ENCODE measurements around the gene UST.

Gene UST

DNA sequence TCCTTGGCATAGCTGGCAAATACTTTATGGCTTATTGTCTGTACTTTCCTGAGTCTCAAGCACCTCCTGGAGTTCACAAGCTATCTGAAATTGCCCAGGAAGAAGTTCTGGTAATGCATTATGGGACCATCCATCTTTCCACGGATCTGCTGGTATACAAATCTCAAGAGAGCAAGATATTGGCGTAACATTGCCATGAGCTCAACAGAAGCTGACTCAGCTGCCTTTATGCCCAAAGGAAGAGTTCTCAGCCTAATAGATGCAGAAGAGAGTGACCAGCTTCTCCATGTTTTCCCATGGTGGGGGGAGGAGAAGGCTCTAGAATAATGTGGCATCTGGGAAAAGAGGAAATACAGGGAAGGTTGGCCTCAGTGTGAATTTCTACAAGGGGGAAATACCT lies 78.7 kb downstream of the UST start:
- no peak overlapping the region for H3K4me3 ChIP-seq (ENCODE audit: extremely low read depth, insufficient read depth, low read length, poor library complexity, severe bottlenecking)
- no peak overlapping the region for H3K27ac ChIP-seq (ENCODE audit: low read depth, low read length, severe bottlenecking)
- no peaks in the 10 kb centered on the region for H3K36me3 ChIP-seq (ENCODE audit: control insufficient read depth, insufficient read depth, low read length)
- WGBS, 2 experiments (ENCODE audit: insufficient coverage in 2 of 2): 100% methylated on average over 2 of the region's 2 CpGs
- H3K9me3 ChIP-seq (ENCODE audit: control insufficient read depth, low read length): no peaks in the 10 kb centered on the region
- no peaks in the 10 kb centered on the region for H3K4me1 ChIP-seq (ENCODE audit: control insufficient read depth, insufficient read depth, low read length, poor library complexity, severe bottlenecking)

DNA sequence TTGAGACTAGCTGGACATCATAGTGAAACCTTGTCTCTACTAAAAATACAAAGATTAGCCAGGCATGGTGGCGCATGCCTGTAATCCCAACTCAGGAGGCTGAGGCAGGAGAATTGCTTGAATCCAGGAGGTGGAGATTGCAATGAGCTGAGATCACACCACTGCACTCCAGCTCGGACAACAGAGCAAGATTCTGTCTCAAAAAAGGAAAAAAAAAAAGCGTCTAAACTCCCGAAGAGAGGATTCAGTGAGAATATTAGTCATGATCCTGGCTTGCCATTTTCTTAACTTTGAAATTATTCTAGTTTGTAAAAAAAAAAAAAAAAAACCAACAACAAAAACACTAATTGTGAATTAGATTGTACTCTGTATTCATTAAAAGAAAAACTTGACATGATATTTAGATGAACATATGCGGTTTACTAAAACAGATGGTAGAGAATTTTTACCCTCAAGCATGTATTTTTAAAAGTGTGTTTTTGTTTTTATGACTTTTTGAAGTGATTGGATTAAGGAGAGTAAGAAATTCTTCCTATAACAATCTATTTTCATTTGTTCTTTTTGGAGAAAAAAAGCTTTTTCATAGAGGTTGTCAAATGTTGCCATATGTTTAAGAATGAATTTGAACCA lies 80.7 kb downstream of the UST start:
- Histone ChIP-seq H3K4me3 (ENCODE audit: extremely low read depth, insufficient read depth, low read length, poor library complexity, severe bottlenecking) (no peak overlapping the region), H3K36me3 (ENCODE audit: control insufficient read depth, insufficient read depth, low read length) (no peaks in the 10 kb centered on the region), H3K27ac (ENCODE audit: low read depth, low read length, severe bottlenecking) (no peak overlapping the region), H3K9me3 (ENCODE audit: control insufficient read depth, low read length) (no peaks in the 10 kb centered on the region), H3K4me1 (ENCODE audit: control insufficient read depth, insufficient read depth, low read length, poor library complexity, severe bottlenecking) (no peaks in the 10 kb centered on the region)
- WGBS, 2 experiments (ENCODE audit: insufficient coverage in 2 of 2): 83% methylated on average over 1 to 2 of the region's 5 CpGs

DNA sequence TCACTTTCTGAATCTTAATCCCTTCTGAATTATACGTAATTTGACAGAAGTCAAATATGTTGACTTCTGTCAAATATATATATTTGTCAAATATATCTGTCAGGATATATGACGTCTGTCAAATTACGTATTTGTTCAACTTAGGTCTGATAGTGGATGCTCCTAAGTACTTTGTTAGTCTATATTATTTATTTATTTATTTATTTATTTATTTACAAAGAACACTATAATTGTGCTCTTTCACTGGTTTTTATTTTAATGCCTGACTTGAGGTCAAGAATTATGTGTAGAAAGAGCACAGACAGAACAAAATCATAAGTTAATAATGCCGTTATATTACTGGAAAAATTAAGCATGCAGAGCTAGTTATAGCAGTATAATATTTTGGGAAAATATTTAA lies 81.2 kb downstream of the UST start:
- no peaks in the 10 kb centered on the region for H3K36me3 ChIP-seq (ENCODE audit: control insufficient read depth, insufficient read depth, low read length)
- no peak overlapping the region for H3K27ac ChIP-seq (ENCODE audit: low read depth, low read length, severe bottlenecking)
- H3K9me3 ChIP-seq (ENCODE audit: control insufficient read depth, low read length): no peaks in the 10 kb centered on the region
- WGBS, 2 experiments (ENCODE audit: insufficient coverage in 2 of 2): no CpG with 5 or more reads among the region's 4 CpGs
- no peaks in the 10 kb centered on the region for H3K4me1 ChIP-seq (ENCODE audit: control insufficient read depth, insufficient read depth, low read length, poor library complexity, severe bottlenecking)
- H3K4me3 ChIP-seq (ENCODE audit: extremely low read depth, insufficient read depth, low read length, poor library complexity, severe bottlenecking): no peak overlapping the region

DNA sequence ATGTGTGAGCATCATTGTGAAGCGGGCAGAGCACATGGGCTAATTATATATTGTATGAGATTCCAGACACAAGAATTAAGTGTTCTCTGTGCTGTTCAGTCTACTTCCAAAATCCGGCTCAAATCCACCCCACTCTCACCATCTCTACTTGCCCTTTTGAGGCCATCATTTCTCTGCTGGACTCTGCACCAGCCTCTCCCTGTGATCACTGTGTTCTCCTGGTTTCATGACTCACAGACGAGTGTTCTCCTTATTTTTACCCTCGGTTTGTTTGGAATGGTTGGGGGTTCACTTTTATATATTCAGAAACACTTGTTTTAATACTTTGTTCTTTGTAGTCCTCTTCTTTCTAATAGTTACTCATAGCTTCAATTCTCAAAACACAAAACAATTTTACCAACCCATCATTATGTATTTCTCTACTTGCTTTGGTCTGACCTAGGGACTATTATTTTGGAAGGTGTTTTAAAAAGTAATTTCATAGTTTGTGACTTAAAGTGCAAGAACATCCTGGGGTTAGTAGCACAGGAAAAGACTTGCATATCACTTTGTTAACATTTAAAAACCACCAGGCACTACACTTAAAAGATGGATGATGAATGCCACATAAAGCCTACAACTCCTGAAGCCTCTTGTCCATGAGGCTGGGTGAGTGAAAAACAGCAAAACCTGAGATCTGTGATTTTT lies 82.7 kb downstream of the UST start:
- Histone ChIP-seq H3K4me1 (ENCODE audit: control insufficient read depth, insufficient read depth, low read length, poor library complexity, severe bottlenecking) (no peaks in the 10 kb centered on the region), H3K9me3 (ENCODE audit: control insufficient read depth, low read length) (no peaks in the 10 kb centered on the region), H3K36me3 (ENCODE audit: control insufficient read depth, insufficient read depth, low read length) (no peaks in the 10 kb centered on the region), H3K4me3 (ENCODE audit: extremely low read depth, insufficient read depth, low read length, poor library complexity, severe bottlenecking) (no peak overlapping the region), H3K27ac (ENCODE audit: low read depth, low read length, severe bottlenecking) (no peak overlapping the region)
- 100% methylated on average over 1 of the region's 4 CpGs for WGBS, 2 experiments (ENCODE audit: insufficient coverage in 2 of 2)

DNA sequence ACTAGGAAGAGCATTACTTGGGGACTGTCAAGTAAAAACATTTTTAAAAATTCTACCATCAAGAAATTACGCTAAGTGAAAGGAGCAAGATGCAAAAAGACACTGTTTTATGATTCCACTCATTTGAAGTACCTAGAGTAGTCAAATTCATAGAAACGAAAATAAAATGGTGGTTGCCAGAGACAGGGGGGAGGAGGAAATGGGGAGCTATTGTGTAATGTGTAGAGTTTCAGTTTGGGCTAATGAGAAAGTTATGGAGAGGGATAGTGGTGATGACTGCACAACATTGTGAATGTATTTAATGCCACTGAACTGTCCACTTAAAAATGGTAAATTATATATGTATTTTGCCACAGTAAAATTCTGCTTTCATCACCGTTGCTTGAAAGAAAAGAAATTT lies 83.8 kb downstream of the UST start:
- Histone ChIP-seq H3K9me3 (ENCODE audit: control insufficient read depth, low read length) (no peaks in the 10 kb centered on the region), H3K4me3 (ENCODE audit: extremely low read depth, insufficient read depth, low read length, poor library complexity, severe bottlenecking) (no peak overlapping the region), H3K36me3 (ENCODE audit: control insufficient read depth, insufficient read depth, low read length) (no peaks in the 10 kb centered on the region), H3K27ac (ENCODE audit: low read depth, low read length, severe bottlenecking) (no peak overlapping the region), H3K4me1 (ENCODE audit: control insufficient read depth, insufficient read depth, low read length, poor library complexity, severe bottlenecking) (no peaks in the 10 kb centered on the region)
- WGBS, 2 experiments (ENCODE audit: insufficient coverage in 2 of 2): 75 to 100% methylated on average over 1 of the region's 3 CpGs

DNA sequence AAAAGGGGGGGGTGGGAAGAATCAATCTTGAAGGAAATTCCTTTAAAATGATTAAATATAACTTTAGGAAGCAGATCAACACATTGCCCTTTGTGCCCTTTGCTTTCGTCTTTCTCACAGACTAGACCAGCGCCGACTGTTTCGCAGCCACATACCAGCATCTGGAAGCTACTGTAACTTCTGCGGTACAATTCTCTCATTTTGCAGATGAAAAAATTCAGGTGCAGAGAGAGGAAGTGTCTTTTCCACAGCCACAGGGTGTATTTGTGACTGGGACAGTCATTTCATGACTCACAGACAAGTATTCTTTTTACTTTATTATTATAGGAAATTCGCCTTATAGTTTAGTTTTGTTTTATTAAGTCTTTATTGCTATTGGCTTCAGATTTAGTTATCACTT lies 84.2 kb downstream of the UST start:
- no peaks in the 10 kb centered on the region for H3K36me3 ChIP-seq (ENCODE audit: control insufficient read depth, insufficient read depth, low read length)
- no peaks in the 10 kb centered on the region for H3K9me3 ChIP-seq (ENCODE audit: control insufficient read depth, low read length)
- H3K27ac ChIP-seq (ENCODE audit: low read depth, low read length, severe bottlenecking): no peak overlapping the region
- WGBS, 2 experiments (ENCODE audit: insufficient coverage in 2 of 2): 92 to 93% methylated on average over 3 to 5 of the region's 6 CpGs
- no peak overlapping the region for H3K4me3 ChIP-seq (ENCODE audit: extremely low read depth, insufficient read depth, low read length, poor library complexity, severe bottlenecking)
- no peaks in the 10 kb centered on the region for H3K4me1 ChIP-seq (ENCODE audit: control insufficient read depth, insufficient read depth, low read length, poor library complexity, severe bottlenecking)

DNA sequence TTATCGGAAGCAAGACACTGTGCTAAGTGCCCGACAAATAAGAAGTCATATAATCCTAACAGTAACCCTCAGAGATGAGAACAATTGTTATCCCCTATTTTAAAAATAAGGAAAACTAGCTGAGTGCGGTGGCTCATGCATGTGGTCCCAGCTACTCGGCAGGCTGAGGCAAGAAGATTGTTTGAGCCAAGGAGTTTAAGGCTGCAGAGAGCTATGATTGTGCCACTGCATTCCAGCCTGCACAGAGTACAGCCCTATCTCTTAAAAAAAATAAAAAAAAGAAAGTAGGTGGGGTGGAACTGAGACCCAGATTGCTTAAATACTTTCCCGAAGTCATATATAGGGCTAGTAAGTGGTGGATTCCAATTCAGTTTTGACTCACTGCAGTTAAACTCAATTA lies 84.7 kb downstream of the UST start:
- Histone ChIP-seq H3K4me3 (ENCODE audit: extremely low read depth, insufficient read depth, low read length, poor library complexity, severe bottlenecking) (no peak overlapping the region), H3K27ac (ENCODE audit: low read depth, low read length, severe bottlenecking) (no peak overlapping the region)
- 92% methylated on average over 2 to 4 of the region's 5 CpGs for WGBS, 2 experiments (ENCODE audit: insufficient coverage in 2 of 2)

DNA sequence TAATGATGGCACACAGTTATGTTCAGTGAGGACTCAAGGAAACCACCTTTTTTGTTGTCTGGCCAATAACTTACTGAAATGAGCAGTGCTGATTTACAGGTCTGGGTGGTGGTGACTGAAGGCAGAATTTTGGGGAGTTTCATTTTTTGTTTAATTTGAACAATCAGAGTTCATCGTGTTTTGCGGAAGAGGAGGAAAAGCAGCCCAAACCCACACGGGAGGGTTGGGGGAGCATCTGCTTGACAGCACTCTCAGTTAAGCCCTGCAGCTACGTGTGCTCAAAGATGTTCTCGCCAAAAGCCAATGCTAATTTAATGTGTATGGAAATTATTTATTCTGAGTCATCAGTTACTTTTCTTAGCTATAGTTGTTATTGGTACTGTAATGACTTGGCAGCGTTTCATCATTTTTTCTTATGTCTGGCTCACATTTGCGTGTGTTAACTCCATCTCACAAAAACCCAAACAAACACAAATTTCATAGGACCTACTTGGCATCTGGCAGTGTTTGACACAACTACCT lies 89.2 kb downstream of the UST start:
- Histone ChIP-seq H3K36me3 (ENCODE audit: control insufficient read depth, insufficient read depth, low read length) (no peaks in the 10 kb centered on the region), H3K27ac (ENCODE audit: low read depth, low read length, severe bottlenecking) (no peak overlapping the region), H3K4me3 (ENCODE audit: extremely low read depth, insufficient read depth, low read length, poor library complexity, severe bottlenecking) (no peak overlapping the region), H3K4me1 (ENCODE audit: control insufficient read depth, insufficient read depth, low read length, poor library complexity, severe bottlenecking) (peaks cover 3% of the 10 kb centered on the region), H3K9me3 (ENCODE audit: control insufficient read depth, low read length) (no peaks in the 10 kb centered on the region)
- 93 to 99% methylated on average over 5 of the region's 7 CpGs for WGBS, 2 experiments (ENCODE audit: insufficient coverage in 2 of 2)

More for the DNA sequence above, 84.7 kb downstream of the UST start:
- Histone ChIP-seq H3K9me3 (ENCODE audit: control insufficient read depth, low read length) (no peaks in the 10 kb centered on the region), H3K36me3 (ENCODE audit: control insufficient read depth, insufficient read depth, low read length) (no peaks in the 10 kb centered on the region), H3K4me1 (ENCODE audit: control insufficient read depth, insufficient read depth, low read length, poor library complexity, severe bottlenecking) (no peaks in the 10 kb centered on the region)

DNA sequence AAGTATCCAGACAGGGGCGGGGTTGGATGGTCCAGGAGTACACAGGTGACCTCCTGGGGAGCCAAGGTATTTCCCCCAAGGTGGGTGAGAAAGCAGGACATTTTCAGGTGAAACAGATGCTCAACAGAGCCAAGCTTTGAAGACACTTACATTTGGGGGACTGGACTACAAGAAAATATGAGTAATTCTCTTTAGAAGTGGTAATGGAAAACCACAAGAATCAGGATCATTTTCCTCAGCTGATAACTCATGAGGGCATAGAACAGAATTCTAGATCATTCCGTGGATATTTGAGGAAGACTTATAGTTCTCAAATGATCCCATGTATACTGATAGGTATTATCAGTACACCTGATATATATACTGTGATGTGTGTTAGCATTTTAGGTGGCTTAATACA lies 89.9 kb downstream of the UST start:
- Histone ChIP-seq H3K4me3 (ENCODE audit: extremely low read depth, insufficient read depth, low read length, poor library complexity, severe bottlenecking) (no peak overlapping the region), H3K4me1 (ENCODE audit: control insufficient read depth, insufficient read depth, low read length, poor library complexity, severe bottlenecking) (peaks cover 3% of the 10 kb centered on the region)
- 86 to 90% methylated on average over 1 of the region's 2 CpGs for WGBS, 2 experiments (ENCODE audit: insufficient coverage in 2 of 2)

DNA sequence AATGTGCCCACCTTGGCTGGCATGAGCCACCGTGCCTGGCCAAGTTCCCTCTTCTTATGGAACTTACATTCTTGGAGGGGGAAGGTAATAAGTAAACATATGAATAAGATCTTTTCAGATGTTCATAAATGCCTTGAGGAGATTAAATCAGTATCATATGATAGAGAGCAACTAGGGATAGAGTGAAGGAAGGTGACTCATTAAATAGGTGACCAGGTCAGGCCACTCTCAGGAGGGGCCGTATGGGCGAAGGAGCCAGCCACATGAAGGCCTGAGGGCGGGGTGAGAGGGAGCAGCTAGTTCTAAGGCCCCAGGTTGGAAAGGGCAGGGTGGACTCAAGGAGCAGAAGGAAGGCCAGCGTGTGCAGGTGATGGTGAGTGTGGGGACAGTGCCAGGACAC lies 91.1 kb downstream of the UST start:
- Histone ChIP-seq H3K9me3 (ENCODE audit: control insufficient read depth, low read length) (no peaks in the 10 kb centered on the region), H3K4me1 (ENCODE audit: control insufficient read depth, insufficient read depth, low read length, poor library complexity, severe bottlenecking) (peaks cover 3% of the 10 kb centered on the region), H3K27ac (ENCODE audit: low read depth, low read length, severe bottlenecking) (no peak overlapping the region), H3K36me3 (ENCODE audit: control insufficient read depth, insufficient read depth, low read length) (no peaks in the 10 kb centered on the region), H3K4me3 (ENCODE audit: extremely low read depth, insufficient read depth, low read length, poor library complexity, severe bottlenecking) (no peak overlapping the region)
- WGBS, 2 experiments (ENCODE audit: insufficient coverage in 2 of 2): 89 to 95% methylated on average over 4 to 5 of the region's 5 CpGs

More for the DNA sequence above, 89.9 kb downstream of the UST start:
- Histone ChIP-seq H3K9me3 (ENCODE audit: control insufficient read depth, low read length) (no peaks in the 10 kb centered on the region), H3K36me3 (ENCODE audit: control insufficient read depth, insufficient read depth, low read length) (no peaks in the 10 kb centered on the region), H3K27ac (ENCODE audit: low read depth, low read length, severe bottlenecking) (no peak overlapping the region)

DNA sequence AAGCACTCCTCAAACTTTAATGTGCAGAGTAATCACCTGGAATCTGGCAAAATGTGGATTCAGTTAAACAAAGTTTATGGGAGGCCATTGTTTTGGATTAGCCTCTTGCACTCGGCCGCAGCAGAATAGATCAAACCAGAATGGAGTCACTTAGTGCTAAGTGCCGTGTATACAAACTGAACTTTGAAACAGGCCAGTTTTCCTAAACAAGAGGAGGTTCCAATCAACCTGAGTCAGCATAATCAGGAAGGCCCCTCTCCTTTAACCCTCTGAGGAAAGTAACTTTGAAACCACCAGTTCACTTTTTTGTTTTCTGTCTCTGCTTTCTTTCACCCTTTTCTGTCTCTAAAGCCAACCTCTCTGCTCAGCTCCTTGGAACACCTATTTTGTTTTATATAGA lies 92.2 kb downstream of the UST start:
- H3K9me3 ChIP-seq (ENCODE audit: control insufficient read depth, low read length): no peaks in the 10 kb centered on the region
- H3K36me3 ChIP-seq (ENCODE audit: control insufficient read depth, insufficient read depth, low read length): no peaks in the 10 kb centered on the region
- H3K4me3 ChIP-seq (ENCODE audit: extremely low read depth, insufficient read depth, low read length, poor library complexity, severe bottlenecking): no peak overlapping the region
- no peak overlapping the region for H3K27ac ChIP-seq (ENCODE audit: low read depth, low read length, severe bottlenecking)
- WGBS, 2 experiments (ENCODE audit: insufficient coverage in 2 of 2): 87 to 97% methylated on average over 3 of the region's 3 CpGs
- H3K4me1 ChIP-seq (ENCODE audit: control insufficient read depth, insufficient read depth, low read length, poor library complexity, severe bottlenecking): peaks cover 3% of the 10 kb centered on the region
